ENCODE results near the gene EXOC6. TPM values are rescaled to one million over a fixed set of nuclear protein-coding genes. Genes with fewer than 3 reads are reported as not detected.

The EXOC6 gene
- total and polyA plus RNA-seq, 8 donors, result 1.7 to 21.3 (median 4.6) TPM

DNA sequence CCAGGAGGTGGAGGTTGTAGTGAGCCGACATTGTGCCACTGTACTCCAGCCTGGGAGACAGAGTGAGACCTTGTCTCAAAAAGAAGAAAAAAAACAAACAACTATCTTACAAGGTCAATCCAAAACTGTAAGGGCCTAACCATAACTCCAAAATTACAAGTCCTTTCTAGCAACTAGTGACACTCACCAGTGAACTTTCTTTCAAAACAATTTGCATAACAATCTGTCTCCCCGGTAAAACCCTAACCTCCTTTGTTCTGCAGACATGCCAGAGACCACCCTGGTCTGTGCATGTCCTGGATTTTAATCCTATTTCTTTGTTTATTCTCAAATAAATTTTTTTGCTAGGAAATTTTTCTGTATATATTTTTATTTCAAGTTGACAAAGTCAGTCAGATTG, 68.1 kb downstream of the EXOC6 start:
- no peak for DNase-seq
- intact Hi-C loops (cut with DNase I; ENCODE audit: low total_unique reads), result no loop called here
- no peak for TF ChIP-seq POLR2AphosphoS5 (IDR thresholded peaks at IDR 0.05)
- Histone ChIP-seq H3K36me3 (peaks cover 0 to 30% (median 18%) of the 10 kb centered on the region in 4 donors), H3K27ac (no peak overlapping the region), H3K9me3 (peaks cover 0 to 15% (median 5%) of the 10 kb centered on the region in 4 donors), H3K4me3 (no peak overlapping the region), H3K27me3 (no peaks in the 10 kb centered on the region), H3K4me1 (no peaks in the 10 kb centered on the region)
- 83 to 94% (median 87%) methylated on average over 2 of the region's 2 CpGs for WGBS, 5 donors

DNA sequence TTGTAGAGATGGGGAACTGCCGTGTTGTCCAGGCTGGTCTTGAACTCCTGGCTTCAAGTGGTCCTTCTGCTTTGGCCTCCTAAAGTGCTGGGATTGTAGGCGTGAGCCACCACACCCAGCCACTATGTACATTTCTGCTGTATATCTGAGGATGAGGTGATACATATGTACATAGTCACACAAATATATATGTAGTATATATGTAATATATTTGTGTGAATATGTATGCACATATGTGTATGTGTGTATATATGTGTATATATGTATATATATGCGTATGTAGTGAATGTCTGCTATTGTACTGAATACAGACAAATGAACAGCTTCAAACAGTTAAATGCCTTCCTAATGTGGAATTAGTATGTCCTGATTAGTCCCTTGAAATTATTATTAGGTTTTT, 70.3 kb downstream of the EXOC6 start:
- no peak for DNase-seq
- TF ChIP-seq POLR2AphosphoS5 (IDR thresholded peaks at IDR 0.05) (no peak), POLR2A (IDR thresholded peaks at IDR 0.05) (no peak), EP300 (IDR thresholded peaks at IDR 0.05) (no peak)
- TF ChIP-seq, protein P1, sequence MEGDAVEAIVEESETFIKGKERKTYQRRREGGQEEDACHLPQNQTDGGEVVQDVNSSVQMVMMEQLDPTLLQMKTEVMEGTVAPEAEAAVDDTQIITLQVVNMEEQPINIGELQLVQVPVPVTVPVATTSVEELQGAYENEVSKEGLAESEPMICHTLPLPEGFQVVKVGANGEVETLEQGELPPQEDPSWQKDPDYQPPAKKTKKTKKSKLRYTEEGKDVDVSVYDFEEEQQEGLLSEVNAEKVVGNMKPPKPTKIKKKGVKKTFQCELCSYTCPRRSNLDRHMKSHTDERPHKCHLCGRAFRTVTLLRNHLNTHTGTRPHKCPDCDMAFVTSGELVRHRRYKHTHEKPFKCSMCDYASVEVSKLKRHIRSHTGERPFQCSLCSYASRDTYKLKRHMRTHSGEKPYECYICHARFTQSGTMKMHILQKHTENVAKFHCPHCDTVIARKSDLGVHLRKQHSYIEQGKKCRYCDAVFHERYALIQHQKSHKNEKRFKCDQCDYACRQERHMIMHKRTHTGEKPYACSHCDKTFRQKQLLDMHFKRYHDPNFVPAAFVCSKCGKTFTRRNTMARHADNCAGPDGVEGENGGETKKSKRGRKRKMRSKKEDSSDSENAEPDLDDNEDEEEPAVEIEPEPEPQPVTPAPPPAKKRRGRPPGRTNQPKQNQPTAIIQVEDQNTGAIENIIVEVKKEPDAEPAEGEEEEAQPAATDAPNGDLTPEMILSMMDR (IDR thresholded peaks at IDR 0.05), result no peak
- Histone ChIP-seq H3K9me3 (peaks cover 0 to 15% (median 5%) of the 10 kb centered on the region in 4 donors), H3K27ac (no peak overlapping the region), H3K27me3 (no peaks in the 10 kb centered on the region), H3K36me3 (peaks cover 0 to 35% (median 20%) of the 10 kb centered on the region in 4 donors), H3K4me3 (no peak overlapping the region), H3K4me1 (no peaks in the 10 kb centered on the region)
- WGBS, 5 donors, result 94 to 99% (median 96%) methylated on average over 3 of the region's 3 CpGs
- intact Hi-C loops (cut with DNase I; ENCODE audit: low total_unique reads), result no loop called here

DNA sequence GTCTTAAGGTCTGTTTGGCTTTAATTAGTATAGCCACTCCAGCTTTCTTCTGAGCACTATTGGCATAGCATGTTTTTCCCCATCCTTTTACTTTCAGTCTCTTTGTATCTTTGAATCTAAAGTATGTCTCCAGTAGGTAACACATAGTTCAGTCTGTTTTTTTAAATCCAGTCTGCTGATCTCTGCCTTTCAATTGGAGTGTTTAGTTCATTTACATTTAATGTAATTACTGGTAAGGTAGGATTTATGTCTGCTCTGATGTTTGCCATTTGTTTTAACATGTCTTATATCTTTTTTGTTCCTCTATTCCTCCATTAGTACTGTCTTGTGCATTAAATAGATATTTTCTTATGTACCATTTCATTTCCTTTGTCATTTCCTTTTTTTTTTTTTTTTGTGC, 72.5 kb downstream of the EXOC6 start:
- peaks cover 0 to 15% (median 5%) of the 10 kb centered on the region in 4 donors for H3K9me3 ChIP-seq
- H3K27me3 ChIP-seq, result no peaks in the 10 kb centered on the region
- H3K36me3 ChIP-seq, result peaks cover 0 to 35% (median 19%) of the 10 kb centered on the region in 4 donors
- intact Hi-C loops (cut with DNase I; ENCODE audit: low total_unique reads), result no loop called here
- no peak for DNase-seq
- no peaks in the 10 kb centered on the region for H3K4me1 ChIP-seq
- H3K27ac ChIP-seq, result no peak overlapping the region
- no peak for TF ChIP-seq POLR2A (IDR thresholded peaks at IDR 0.05)
- TF ChIP-seq EP300 (IDR thresholded peaks at IDR 0.05), result no peak
- TF ChIP-seq POLR2AphosphoS5 (IDR thresholded peaks at IDR 0.05), result no peak
- TF ChIP-seq, protein P1 (IDR thresholded peaks at IDR 0.05), result no peak
- H3K4me3 ChIP-seq, result no peak overlapping the region

DNA sequence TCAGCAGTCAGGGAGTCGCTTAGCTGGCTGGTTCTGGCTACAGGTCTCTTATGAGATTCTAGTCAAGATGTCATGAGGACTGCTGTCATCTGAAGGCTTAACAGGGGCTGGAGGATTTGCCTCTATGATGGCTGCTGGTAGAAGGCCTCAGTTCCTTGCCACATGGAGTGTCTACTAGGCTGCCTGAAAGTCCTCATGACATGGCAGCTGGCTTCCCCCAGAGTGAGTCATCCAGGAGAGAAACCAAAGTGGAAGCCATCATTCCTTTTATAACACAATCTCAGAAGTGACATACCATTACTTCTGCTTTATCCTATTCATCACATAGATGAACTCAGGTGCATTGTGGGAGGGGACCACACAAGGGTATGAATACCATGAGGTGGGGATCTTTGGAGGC, 75.1 kb downstream of the EXOC6 start:
- 96 to 100% (median 100%) methylated on average over 1 of the region's 1 CpG for WGBS, 5 donors
- intact Hi-C loops (cut with DNase I; ENCODE audit: low total_unique reads), result no loop called here
- H3K4me3 ChIP-seq, result no peak overlapping the region
- DNase-seq, result no peak
- no peaks in the 10 kb centered on the region for H3K4me1 ChIP-seq
- peaks cover 0 to 29% (median 17%) of the 10 kb centered on the region in 4 donors for H3K36me3 ChIP-seq
- peaks cover 0 to 15% (median 5%) of the 10 kb centered on the region in 4 donors for H3K9me3 ChIP-seq
- TF ChIP-seq POLR2AphosphoS5 (IDR thresholded peaks at IDR 0.05), result no peak
- TF ChIP-seq, protein P1 (IDR thresholded peaks at IDR 0.05), result no peak
- no peak for TF ChIP-seq EP300 (IDR thresholded peaks at IDR 0.05)
- TF ChIP-seq POLR2A (IDR thresholded peaks at IDR 0.05), result no peak
- H3K27ac ChIP-seq, result no peak overlapping the region
- H3K27me3 ChIP-seq, result no peaks in the 10 kb centered on the region

DNA sequence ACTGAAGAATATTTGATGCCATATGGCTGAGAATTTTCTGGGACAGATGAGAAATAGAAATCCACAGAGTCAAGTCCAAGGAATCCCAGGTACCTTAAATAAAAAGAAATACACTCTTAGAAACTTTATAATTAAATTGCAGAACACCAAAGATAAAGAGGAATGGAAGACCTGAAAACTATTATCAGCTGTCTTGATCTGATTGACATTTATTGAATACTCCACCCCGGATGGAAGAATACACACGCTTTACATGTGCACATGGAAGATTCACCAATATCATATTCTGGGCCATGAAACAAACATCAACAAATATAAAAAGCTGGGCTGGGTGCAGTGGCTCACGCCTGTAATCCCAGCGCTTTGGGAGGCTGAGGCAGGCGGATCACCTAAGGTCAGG, 81.6 kb downstream of the EXOC6 start:
- H3K27me3 ChIP-seq, result no peaks in the 10 kb centered on the region
- intact Hi-C loops (cut with DNase I; ENCODE audit: low total_unique reads), result no loop called here
- H3K36me3 ChIP-seq, result peaks cover 0 to 30% (median 23%) of the 10 kb centered on the region in 4 donors
- H3K4me1 ChIP-seq, result no peaks in the 10 kb centered on the region
- no peak overlapping the region for H3K4me3 ChIP-seq
- no peak for DNase-seq
- H3K27ac ChIP-seq, result no peak overlapping the region
- TF ChIP-seq POLR2A (IDR thresholded peaks at IDR 0.05) (no peak), POLR2AphosphoS5 (IDR thresholded peaks at IDR 0.05) (no peak), EP300 (IDR thresholded peaks at IDR 0.05) (no peak)
- TF ChIP-seq, protein P1 (IDR thresholded peaks at IDR 0.05), result no peak
- H3K9me3 ChIP-seq, result no peaks in the 10 kb centered on the region
- 85 to 99% (median 96%) methylated on average over 5 of the region's 5 CpGs for WGBS, 5 donors
